ENCODE data around the gene PALM2AKAP2. TPM values are rescaled to one million over a fixed set of nuclear protein-coding genes. Genes with fewer than 3 reads are reported as not detected.
A peak's percentile ranks its signal among the peaks of the same experiment; 100 is the strongest.

The PALM2AKAP2 gene
- polyA plus RNA-seq, 2 of the 4 experiments (the other 2 are of a cell fraction): 0.06 TPM; not detected in 1

DNA sequence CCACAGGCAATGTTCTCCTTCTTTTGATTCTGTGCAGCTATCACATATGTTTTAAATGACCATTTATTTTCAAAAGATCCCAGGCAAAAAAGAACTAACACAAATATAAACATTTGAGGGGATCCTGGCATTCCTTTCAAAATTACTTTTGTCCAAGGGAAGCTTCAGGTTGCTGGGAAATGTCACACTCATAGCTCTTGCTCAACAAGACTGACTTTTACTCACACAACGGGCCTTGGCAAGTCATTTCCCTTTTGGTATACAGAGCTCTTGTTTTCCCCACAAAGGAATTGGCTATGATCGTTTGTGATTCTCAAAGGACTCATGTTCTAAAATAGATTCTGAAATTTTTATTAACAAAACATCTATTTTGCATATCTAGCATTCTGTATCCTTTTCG, 4.5 kb upstream of the PALM2AKAP2 start:
- no peaks in the 10 kb centered on the region for H3K9me3 ChIP-seq
- H3K4me1 ChIP-seq: 0 out of 3 replicates have a peak, but pooled peaks cover under 1% of the 10 kb centered on the region
- ChIA-PET CTCF (interaction anchor here (0.8 to 1.9 kb wide), 2 partner anchors 42 to 201 kb away, joined by 3 to 8 read pairs; no protein-coding TSS in a partner anchor), POLR2A (no interaction called here)
- DNase-seq (ENCODE audit: low read depth in 1 of 2, low spot score in 1 of 2): no peak
- H3K27ac ChIP-seq: no peak overlapping the region
- H3K4me2 ChIP-seq: no peak overlapping the region
- no peak for ATAC-seq
- TF ChIP-seq HOXA7 (CRISPR knock-in tag; IDR thresholded peaks at IDR 0.05) (no peak), TP53 (CRISPR knock-in tag; IDR thresholded peaks at IDR 0.05) (no peak), RAD21 (conservative IDR thresholded peaks at IDR 0.05 in 1 of 2, IDR thresholded peaks at IDR 0.05 in 1 of 2) (no peak), RFX5 (IDR thresholded peaks at IDR 0.05) (no peak), ESRRA (IDR thresholded peaks at IDR 0.05; ENCODE audit: borderline replicate concordance, low read length) (no peak), ZFP36 (IDR thresholded peaks at IDR 0.05; ENCODE audit: borderline replicate concordance, partially characterized antibody) (no peak)
- H3K4me3 ChIP-seq: no peak overlapping the region
- no peak for FAIRE-seq
- 32% methylated on average over 3 of the region's 3 CpGs for WGBS (ENCODE audit: missing lambda C conversion rate)

DNA sequence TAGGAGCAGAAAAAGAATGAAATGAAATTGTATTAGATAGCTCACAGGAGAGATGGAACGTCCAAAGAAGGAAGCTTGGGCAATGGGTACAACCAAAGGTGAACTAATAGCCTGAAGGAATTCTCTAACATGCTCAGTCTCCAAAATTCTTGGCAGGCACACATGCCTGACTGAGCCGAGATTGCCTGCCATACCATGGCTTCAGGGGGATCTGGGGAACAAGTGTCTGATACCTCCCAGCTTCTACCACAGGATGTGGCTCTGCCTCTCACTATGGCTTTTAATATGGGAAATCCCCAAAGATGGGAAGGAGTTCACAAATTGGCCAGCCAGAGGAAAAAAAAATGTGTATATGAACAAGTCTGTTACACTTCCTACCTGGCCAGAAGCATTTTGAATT, 3.6 kb upstream of the PALM2AKAP2 start:
- H3K9me3 ChIP-seq: no peaks in the 10 kb centered on the region
- WGBS (ENCODE audit: missing lambda C conversion rate): 2% methylated on average over 2 of the region's 2 CpGs
- ATAC-seq (no peak), DNase-seq (ENCODE audit: low read depth in 1 of 2, low spot score in 1 of 2) (no peak), FAIRE-seq (no peak)
- no peak overlapping the region for H3K4me2 ChIP-seq
- CTCF ChIA-PET: interaction anchor here (1.9 kb wide), 1 partner anchor 202 kb away, joined by 8 read pairs; no protein-coding TSS in a partner anchor
- POLR2A ChIA-PET: no interaction called here
- TF ChIP-seq FOSB (CRISPR knock-in tag; IDR thresholded peaks at IDR 0.05): no peak
- H3K4me1 ChIP-seq: 0 out of 3 replicates have a peak, but pooled peaks cover 3% of the 10 kb centered on the region
- H3K4me3 ChIP-seq: no peak overlapping the region
- H3K27ac ChIP-seq: no peak overlapping the region

DNA sequence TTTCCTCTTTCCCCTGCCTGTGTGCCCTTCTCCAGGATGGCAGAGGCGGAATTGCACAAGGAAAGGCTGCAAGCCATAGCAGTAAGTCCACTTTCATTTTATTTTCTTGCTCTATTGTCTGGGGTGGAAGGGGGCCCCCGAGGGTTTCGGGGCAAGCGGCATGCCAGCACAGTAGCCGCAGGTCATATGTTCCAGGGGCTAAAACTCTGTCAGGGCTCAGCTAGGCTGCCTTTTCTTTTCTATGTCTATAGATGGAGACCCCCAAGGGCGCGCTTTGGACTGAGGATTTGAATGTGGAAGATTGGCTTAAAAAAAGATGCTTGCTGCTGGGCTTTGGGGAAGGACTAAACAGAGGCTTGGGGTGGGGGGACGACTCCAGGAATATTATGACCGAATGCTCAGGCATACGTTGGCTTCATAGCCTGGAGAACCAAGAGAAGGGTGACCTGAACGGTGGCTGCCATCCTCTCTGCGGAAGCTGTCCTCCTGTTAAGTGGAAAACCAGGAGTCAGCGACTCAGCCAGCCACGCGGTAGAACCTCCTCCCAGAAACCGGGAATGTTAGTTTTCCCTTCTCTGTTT, 545 bp downstream of the PALM2AKAP2 start:
- 8% methylated on average over 16 of the region's 16 CpGs for WGBS (ENCODE audit: missing lambda C conversion rate)
- ChIA-PET CTCF (interaction anchor here (0.7 to 2.6 kb wide), 3 partner anchors 21 to 206 kb away, joined by 4 to 9 read pairs (median 7); no protein-coding TSS in a partner anchor), POLR2A (no interaction called here)
- TF ChIP-seq RCOR1 (IDR thresholded peaks at IDR 0.05; ENCODE audit: low read depth, low read length) (no peak), PHF8 (IDR thresholded peaks at IDR 0.05; ENCODE audit: borderline replicate concordance, low read depth) (no peak), HEYL (CRISPR knock-in tag; IDR thresholded peaks at IDR 0.05) (no peak), FOSL2 (IDR thresholded peaks at IDR 0.05) (no peak), FOSL2 (CRISPR knock-in tag; IDR thresholded peaks at IDR 0.05) (no peak), SMC3 (IDR thresholded peaks at IDR 0.05) (no peak), MAZ (IDR thresholded peaks at IDR 0.05; ENCODE audit: borderline replicate concordance, low read depth, low read length) (no peak), HOXB5 (CRISPR knock-in tag; IDR thresholded peaks at IDR 0.05) (no peak), POLR2AphosphoS2 (conservative IDR thresholded peaks at IDR 0.05; ENCODE audit: low read length) (no peak), TFCP2L1 (CRISPR knock-in tag; IDR thresholded peaks at IDR 0.05) (no peak), JUNB (IDR thresholded peaks at IDR 0.05) (no peak), ESRRA (IDR thresholded peaks at IDR 0.05; ENCODE audit: borderline replicate concordance, low read length) (no peak), TP53 (CRISPR knock-in tag; IDR thresholded peaks at IDR 0.05) (no peak), NFE2L2 (conservative IDR thresholded peaks at IDR 0.05; ENCODE audit: low read length) (no peak), CBX8 (IDR thresholded peaks at IDR 0.05) (no peak), FOSB (CRISPR knock-in tag; IDR thresholded peaks at IDR 0.05) (no peak), HOXB13 (CRISPR knock-in tag; IDR thresholded peaks at IDR 0.05; ENCODE audit: low read depth) (no peak), HDAC2 (IDR thresholded peaks at IDR 0.05) (no peak)
- TF ChIP-seq, protein P1, sequence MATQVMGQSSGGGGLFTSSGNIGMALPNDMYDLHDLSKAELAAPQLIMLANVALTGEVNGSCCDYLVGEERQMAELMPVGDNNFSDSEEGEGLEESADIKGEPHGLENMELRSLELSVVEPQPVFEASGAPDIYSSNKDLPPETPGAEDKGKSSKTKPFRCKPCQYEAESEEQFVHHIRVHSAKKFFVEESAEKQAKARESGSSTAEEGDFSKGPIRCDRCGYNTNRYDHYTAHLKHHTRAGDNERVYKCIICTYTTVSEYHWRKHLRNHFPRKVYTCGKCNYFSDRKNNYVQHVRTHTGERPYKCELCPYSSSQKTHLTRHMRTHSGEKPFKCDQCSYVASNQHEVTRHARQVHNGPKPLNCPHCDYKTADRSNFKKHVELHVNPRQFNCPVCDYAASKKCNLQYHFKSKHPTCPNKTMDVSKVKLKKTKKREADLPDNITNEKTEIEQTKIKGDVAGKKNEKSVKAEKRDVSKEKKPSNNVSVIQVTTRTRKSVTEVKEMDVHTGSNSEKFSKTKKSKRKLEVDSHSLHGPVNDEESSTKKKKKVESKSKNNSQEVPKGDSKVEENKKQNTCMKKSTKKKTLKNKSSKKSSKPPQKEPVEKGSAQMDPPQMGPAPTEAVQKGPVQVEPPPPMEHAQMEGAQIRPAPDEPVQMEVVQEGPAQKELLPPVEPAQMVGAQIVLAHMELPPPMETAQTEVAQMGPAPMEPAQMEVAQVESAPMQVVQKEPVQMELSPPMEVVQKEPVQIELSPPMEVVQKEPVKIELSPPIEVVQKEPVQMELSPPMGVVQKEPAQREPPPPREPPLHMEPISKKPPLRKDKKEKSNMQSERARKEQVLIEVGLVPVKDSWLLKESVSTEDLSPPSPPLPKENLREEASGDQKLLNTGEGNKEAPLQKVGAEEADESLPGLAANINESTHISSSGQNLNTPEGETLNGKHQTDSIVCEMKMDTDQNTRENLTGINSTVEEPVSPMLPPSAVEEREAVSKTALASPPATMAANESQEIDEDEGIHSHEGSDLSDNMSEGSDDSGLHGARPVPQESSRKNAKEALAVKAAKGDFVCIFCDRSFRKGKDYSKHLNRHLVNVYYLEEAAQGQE (IDR thresholded peaks at IDR 0.05): no peak
- TF ChIP-seq, protein P2, sequence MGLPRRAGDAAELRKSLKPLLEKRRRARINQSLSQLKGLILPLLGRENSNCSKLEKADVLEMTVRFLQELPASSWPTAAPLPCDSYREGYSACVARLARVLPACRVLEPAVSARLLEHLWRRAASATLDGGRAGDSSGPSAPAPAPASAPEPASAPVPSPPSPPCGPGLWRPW (IDR thresholded peaks at IDR 0.05): no peak
- TF ChIP-seq, protein P3, sequence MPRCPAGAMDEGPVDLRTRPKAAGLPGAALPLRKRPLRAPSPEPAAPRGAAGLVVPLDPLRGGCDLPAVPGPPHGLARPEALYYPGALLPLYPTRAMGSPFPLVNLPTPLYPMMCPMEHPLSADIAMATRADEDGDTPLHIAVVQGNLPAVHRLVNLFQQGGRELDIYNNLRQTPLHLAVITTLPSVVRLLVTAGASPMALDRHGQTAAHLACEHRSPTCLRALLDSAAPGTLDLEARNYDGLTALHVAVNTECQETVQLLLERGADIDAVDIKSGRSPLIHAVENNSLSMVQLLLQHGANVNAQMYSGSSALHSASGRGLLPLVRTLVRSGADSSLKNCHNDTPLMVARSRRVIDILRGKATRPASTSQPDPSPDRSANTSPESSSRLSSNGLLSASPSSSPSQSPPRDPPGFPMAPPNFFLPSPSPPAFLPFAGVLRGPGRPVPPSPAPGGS (IDR thresholded peaks at IDR 0.05): no peak
- peak overlapping the region; percentile 67 to 77; a peak in 5 of 6 replicates for H3K27ac ChIP-seq
- H3K9me3 ChIP-seq: no peaks in the 10 kb centered on the region
- H3K4me1 ChIP-seq: 0 out of 3 replicates have a peak, but pooled peaks cover 3% of the 10 kb centered on the region
- FAIRE-seq (no peak), DNase-seq (ENCODE audit: low read depth in 1 of 2, low spot score in 1 of 2) (no peak), ATAC-seq (peak in 1 of 2 experiments; percentile 27; a peak in 4 of 6 replicates)
- H3K4me2 ChIP-seq: peak overlapping the region; percentile 100
- peak overlapping the region; percentile 68 for H3K4me3 ChIP-seq
